HG03103 (cell line): ENCODE results near the gene NUP205.
A peak's percentile ranks its signal among the peaks of the same experiment; 100 is the strongest.

Source experiments
- ATAC-seq: cut with Tn5 transposase; IDR thresholded peaks from one replicate; pipeline ENCODE4 v1.9.1; 2021; ENCODE audit warnings: low read depth; ENCODE audit not compliant: unreplicated experiment

Gene NUP205

GRCh38 chr7:135557455-135558336, at the start of gene NUP205:
TSS of gene NUP205 (plus strand) at chr7:135557917. CDS start at chr7:135557945, 28 bp downstream.
- peak; percentile 59 for ATAC-seq

DNA sequence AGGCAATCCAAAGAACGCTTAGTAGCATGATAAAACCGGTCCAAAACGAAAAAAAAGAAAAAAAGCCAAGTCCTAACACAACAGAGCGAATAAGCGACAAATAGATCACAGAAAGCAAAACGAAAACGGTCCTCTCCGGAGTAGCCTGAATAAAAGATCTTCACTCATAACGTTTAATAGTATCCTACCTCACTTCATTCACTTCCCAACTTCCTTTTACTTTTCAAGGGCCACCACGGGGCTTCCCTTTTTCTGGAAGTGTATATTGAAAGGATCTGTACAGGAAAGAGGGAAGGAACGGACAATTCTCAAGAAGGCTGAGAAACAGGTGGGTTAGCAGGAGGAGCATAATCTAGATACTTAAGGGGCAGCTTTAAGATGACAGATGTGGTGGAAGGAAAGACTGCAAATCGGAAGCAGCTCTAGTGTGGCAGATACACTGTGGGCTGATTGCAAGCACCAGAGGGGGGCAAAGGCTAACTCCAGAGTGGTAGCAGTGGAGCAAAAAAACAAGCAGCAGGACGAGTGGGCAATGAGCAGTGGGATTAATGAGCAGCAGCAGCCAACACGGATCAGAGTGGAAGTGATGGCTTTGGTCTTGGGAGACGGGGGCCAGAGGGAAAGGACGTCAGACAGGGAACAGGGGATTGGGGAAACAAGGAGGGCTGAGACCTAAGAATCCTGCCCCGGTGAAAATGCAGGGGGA, 48.7 kb upstream of the NUP205 start:
- no peak for ATAC-seq

GRCh38 chr7:135509589-135509838, 48.2 kb upstream of the NUP205 start:
- no peak for ATAC-seq

DNA sequence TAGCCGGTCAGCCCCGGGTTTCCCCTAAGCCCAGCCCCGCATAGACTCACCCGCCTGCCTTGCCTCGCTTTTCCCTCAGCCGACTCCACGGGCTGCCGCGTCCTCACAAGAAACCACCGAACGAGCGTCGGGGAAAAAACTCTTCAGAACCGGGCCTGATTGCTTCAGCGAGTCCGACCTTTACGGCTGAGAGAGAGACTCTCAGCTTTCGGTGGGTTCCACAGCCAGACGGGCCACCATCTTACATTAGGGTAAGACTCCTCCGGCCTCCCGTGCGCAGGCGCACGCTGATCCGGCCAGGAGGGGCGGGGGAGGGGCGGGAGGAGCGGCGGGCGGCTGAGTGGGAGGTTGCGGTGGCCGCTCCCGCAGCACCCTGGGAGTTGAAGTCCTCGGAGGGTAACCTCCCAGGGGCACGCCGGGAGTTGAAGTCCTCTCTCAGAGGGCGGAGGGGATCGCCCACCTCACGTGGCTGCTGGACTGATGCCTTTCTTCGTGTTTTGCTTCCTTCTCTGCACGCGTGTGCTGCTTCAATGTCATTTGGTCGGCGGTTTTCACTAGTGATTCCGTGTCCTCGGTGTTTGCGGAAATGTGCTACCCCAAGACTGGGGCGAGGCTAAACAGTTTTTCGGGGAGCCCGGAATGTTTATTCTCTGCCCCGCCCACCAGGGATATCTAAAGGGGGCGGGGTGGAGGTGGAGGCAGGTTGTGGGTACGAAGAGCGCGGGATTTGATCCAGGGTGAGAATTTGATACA, 47.7 kb upstream of the NUP205 start, which contains the start of gene CNOT4:
Gene CNOT4 (minus strand): TSS at position 264 of the 753 bp plus-strand sequence. CDS start 71,771 bp downstream, outside the sequence.
- ATAC-seq, result peak; percentile 95

GRCh38 chr7:135510592-135511183, 47.0 kb upstream of the NUP205 start:
- ATAC-seq, result no peak

GRCh38 chr7:135512135-135512887, 45.4 kb upstream of the NUP205 start:
- ATAC-seq, result no peak

DNA sequence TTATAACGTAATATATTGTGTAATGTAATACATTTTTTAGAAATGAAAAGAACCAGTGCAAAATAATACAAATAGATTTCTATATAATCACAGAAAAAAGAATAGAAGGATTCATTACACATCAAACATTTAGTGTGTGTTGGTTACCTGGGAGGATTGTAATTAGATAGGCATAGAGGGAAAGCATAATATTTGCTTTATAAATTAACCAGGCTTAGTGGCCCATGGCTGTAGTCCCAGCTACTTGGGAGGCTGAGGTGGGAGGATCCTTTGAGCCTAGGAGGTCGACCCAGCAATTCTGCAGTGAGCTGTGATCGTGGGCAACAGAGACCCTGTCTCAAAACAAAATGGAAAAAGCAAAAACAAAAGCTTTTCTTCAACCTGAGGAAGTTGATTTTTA, 42.9 kb upstream of the NUP205 start:
- ATAC-seq, result no peak

GRCh38 chr7:135517060-135517459, 40.7 kb upstream of the NUP205 start:
- ATAC-seq, result no peak

DNA sequence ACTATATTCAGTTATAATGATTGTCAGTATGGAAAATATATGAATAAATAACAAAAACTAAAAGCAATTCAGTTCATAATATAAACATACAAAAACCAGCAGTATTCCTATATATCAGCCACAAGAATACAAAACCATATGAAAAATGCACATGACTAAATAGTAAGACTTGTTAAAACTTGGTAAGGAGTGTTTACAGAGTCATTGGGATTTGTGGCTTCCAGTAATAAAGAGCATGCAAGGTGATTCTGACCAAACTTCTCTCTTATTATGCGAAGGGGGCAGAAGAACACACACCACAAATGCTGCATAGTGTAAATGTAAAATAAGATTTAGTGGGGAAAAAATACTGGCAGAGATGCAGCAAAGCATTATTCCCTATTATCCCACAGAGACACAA, 39.0 kb upstream of the NUP205 start:
- no peak for ATAC-seq

DNA sequence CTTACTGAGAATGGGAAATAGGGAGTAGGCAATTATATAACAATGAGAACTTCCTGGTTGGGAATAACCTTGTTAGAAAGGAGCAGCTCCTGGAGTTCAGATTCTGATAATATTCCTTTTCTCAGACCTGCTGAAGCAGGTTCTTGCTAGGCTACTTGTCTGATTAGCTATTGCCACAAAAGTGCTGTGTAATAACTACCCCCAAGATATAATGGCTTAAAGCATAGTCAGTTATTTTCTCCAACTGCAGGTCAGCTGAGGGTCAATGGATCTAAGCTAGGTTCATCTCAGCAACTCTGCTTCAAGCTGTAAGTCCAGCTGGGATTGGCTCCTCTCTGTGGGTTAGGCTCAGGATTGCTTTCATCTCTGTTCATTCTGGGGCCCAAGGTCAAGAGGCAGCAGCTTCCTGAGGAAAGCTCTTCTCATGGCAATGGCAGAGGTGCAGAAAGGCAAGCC, 38.5 kb upstream of the NUP205 start:
- no peak for ATAC-seq

DNA sequence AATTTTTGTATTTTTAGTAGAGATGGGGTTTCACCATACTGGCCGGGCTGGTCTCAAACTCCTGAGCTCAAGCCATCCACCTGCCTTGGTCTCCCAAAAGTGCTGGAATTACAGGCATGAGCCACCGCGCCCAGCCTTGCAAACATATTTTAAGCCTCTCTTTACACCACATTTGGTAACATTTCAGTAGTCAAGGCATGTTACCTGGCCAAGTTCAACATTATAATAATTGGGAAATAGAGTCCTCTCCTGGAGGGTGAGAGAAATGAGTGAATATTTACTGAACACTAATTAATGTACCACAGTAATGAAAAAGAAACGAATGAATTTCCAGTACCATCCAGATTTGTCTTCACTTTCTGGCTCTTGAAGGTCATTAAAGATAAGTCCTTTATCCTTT, 37.8 kb upstream of the NUP205 start:
- no peak for ATAC-seq

- no peak for ATAC-seq
These were observed 35.2 kb upstream of the NUP205 start for GRCh38 chr7:135522509-135522908.

GRCh38 chr7:135523146-135523545, 34.6 kb upstream of the NUP205 start:
- no peak for ATAC-seq

- ATAC-seq, result no peak
These were observed 32.3 kb upstream of the NUP205 start for GRCh38 chr7:135525426-135525825.

DNA sequence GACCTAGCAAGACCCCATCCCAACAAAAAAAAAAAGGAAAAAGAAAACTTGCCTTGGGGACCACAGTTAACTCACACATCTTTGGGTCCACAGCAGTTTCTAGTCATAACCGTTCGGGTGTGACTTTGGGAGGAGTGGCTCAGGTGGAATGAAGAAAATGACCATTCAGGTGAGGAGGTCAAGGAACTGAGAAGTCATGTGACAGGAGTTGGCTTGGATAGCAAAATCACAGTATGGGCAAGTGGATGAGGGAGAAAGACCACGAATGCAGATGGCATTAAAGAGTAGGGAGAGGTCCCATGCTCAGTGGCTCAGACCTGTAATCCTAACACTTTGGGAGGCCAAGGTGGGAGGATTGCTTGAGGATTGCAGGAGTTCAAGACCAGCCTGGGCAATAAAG, 30.7 kb upstream of the NUP205 start:
- ATAC-seq, result no peak

DNA sequence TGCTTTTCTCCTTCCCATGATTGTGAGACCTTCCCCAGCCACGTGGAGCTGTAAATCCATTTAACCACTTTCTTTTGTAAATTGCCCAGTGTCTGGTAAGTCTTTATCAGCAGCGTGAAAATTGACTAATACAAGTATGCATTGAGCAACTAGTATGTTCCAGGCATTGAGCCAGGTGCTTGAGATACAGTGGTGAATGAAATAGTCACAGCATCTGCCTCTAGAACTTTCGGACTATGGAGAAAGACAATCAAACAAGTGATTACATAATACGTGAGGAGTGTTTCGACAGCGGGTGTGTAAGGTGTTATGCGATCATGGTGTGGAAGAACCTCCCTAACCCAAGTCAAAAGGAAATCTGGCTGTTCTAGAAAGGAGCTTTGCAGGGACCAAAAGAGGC, 21.6 kb upstream of the NUP205 start:
- ATAC-seq, result no peak

GRCh38 chr7:135537453-135537852, 20.3 kb upstream of the NUP205 start:
- ATAC-seq, result no peak

- no peak for ATAC-seq
These were observed 19.8 kb upstream of the NUP205 start for GRCh38 chr7:135537905-135538304.

DNA sequence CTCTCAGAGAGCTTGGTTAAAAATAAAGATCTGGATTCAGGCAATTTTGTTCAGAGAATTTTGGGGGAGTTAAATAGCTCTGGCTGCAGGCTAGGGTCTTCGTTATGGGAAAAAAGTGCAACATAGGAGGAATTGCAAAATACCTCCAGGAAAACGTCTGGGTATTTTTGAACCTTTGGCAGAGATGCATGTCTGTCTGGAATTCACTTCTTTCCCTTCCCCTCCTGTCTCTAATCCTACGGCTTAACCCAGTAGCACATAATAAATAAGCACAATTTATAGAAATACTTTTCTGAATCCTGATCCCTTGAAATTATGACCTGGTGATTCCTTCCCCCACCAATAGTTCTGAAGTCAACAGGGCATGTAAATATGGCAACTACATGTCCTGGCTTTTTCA, 19.3 kb upstream of the NUP205 start:
- ATAC-seq, result no peak

DNA sequence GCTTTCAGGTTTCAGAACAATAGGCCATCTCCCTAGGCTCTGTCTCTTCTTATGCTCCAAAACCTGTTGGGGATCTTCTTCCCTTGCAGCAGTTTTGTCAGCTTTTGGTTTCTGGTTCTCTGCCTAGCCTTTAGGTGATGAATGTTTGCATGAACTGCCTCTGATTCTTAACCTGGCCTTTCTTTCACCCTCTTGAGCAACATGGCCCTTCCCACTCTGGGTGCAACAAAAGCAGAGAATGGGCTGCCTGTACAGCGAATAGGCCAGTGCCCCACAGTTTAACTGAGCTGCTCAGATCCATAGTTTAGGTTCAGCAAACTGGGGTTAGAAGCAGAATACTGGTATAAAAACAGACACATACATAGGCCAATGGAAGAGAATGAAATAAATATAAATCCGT, 18.1 kb upstream of the NUP205 start:
- no peak for ATAC-seq
